Ishikawa (cell line): ENCODE measurements around the gene CNR2.

Experiments
- CEBPB ChIP-seq: IDR thresholded peaks from 2 replicates; pipeline ENCODE4 v1.6.1; 2012
- CREB1 ChIP-seq: IDR thresholded peaks from 2 replicates; pipeline ENCODE4 v1.6.1; 2012; ENCODE audit warnings: low read depth
- EGR1 ChIP-seq: IDR thresholded peaks from 2 replicates; pipeline ENCODE4 v1.6.1; 2012
- EP300 ChIP-seq: IDR thresholded peaks from 2 replicates; pipeline ENCODE4 v1.6.1; 2012; ENCODE audit warnings: borderline replicate concordance
- FOXM1 ChIP-seq: IDR thresholded peaks from 2 replicates; pipeline ENCODE4 v1.6.1; 2012; ENCODE audit warnings: low read depth, borderline replicate concordance
- MAX ChIP-seq: IDR thresholded peaks from 2 replicates; pipeline ENCODE4 v1.6.1; 2012
- NFIC ChIP-seq: IDR thresholded peaks from 2 replicates; pipeline ENCODE4 v1.6.1; 2012
- RAD21 ChIP-seq: IDR thresholded peaks from 2 replicates; pipeline ENCODE4 v1.6.1; 2012; ENCODE audit warnings: low read depth
- REST ChIP-seq: IDR thresholded peaks from 2 replicates; pipeline ENCODE4 v1.6.1; 2012; ENCODE audit warnings: low read depth, mild to moderate bottlenecking
- TAF1 ChIP-seq: IDR thresholded peaks from 2 replicates; pipeline ENCODE4 v1.6.1; 2012; ENCODE audit warnings: low read depth, mild to moderate bottlenecking
- TCF12 ChIP-seq: IDR thresholded peaks from 2 replicates; pipeline ENCODE4 v1.6.1; 2012; ENCODE audit warnings: low read depth
- TEAD4 ChIP-seq: IDR thresholded peaks from 2 replicates; pipeline ENCODE4 v1.6.1; 2012
- USF1 ChIP-seq: IDR thresholded peaks from 2 replicates; pipeline ENCODE4 v1.6.1; 2012
- YY1 ChIP-seq: IDR thresholded peaks from 2 replicates; pipeline ENCODE4 v1.6.1; 2012; ENCODE audit warnings: low read depth
- ZBTB7A ChIP-seq: IDR thresholded peaks from 2 replicates; pipeline ENCODE4 v1.6.1; 2012; ENCODE audit warnings: low read depth

Gene CNR2

GRCh38 chr1:23825762-23826522, 87.2 kb downstream of the CNR2 start:
- TF ChIP-seq CEBPB (no peak), TCF12 (no peak), CREB1 (no peak), YY1 (no peak), TEAD4 (no peak), RAD21 (no peak), REST (no peak), MAX (no peak), USF1 (no peak), EGR1 (no peak), TAF1 (no peak), ZBTB7A (no peak)

GRCh38 chr1:23825076-23825761, 87.9 kb downstream of the CNR2 start, which contains the start of gene HMGCL:
Gene HMGCL (minus strand): TSS chr1:23825429. CDS start chr1:23825415, 14 bp downstream.
- TF ChIP-seq RAD21, result no peak
- TF ChIP-seq CREB1, result no peak
- peak; percentile 84 for TF ChIP-seq TCF12
- TF ChIP-seq EP300, result no peak
- TF ChIP-seq USF1, result peak; percentile 97
- TF ChIP-seq TAF1, result peak; percentile 100
- TF ChIP-seq ZBTB7A, result peak; percentile 91
- TF ChIP-seq FOXM1, result no peak
- TF ChIP-seq MAX, result peak; percentile 82
- no peak for TF ChIP-seq REST
- TF ChIP-seq NFIC, result peak; percentile 34; the same call in 1 of the 2 replicates
- peak; percentile 98 for TF ChIP-seq YY1
- no peak for TF ChIP-seq CEBPB
- TF ChIP-seq EGR1, result peak; percentile 91
- 0 out of 2 replicates have a peak, but pooled peaks have one; percentile 9 for TF ChIP-seq TEAD4

- TF ChIP-seq USF1 (no peak), RAD21 (no peak), EP300 (no peak), TEAD4 (no peak), MAX (no peak), ZBTB7A (no peak), YY1 (no peak), EGR1 (no peak), TAF1 (no peak)
Measured at GRCh38 chr1:23824711-23825075, 88.5 kb downstream of the CNR2 start.

GRCh38 chr1:23823767-23824166, 89.4 kb downstream of the CNR2 start:
- TF ChIP-seq EGR1 (no peak), RAD21 (no peak), NFIC (no peak), ZBTB7A (no peak), TAF1 (no peak), TEAD4 (no peak), REST (no peak), MAX (no peak), CEBPB (no peak), YY1 (no peak), USF1 (no peak), CREB1 (no peak)
